Small intestine (tissue), 16 donors: ENCODE data around the gene DYNC1H1. TPM values are rescaled to one million over a fixed set of nuclear protein-coding genes. Genes with fewer than 3 reads are reported as not detected.
A peak's percentile ranks its signal among the peaks of the same experiment; 100 is the strongest.

ENCODE experiments used
- DNase-seq, 2 donors: peaks; one replicate each; pipeline versions ENCODE4 v3.0.0 to v3.0.0-alpha.2; 2013
- FAIRE-seq: peaks from 2 replicates; lab custom pipeline; 2012; peaks lifted over from hg19 to GRCh38; lab: Jason Lieb, UNC
- H3K27ac ChIP-seq, 3 donors: one replicate each; pipeline ENCODE4 v1.5.1; 2013; ENCODE audit warnings: low read length in 2 of 3, mild to moderate bottlenecking in 2 of 3, control low read depth in 1 of 3, inconsistent platforms in 1 of 3, low read depth in 1 of 3, moderate library complexity in 1 of 3
- H3K27me3 ChIP-seq, 3 donors: one replicate each; pipeline ENCODE4 v1.6.1; 2013; ENCODE audit warnings: low read length in 3 of 3, inconsistent platforms in 1 of 3; ENCODE audit not compliant: control insufficient read depth in 3 of 3, insufficient read depth in 3 of 3
- H3K36me3 ChIP-seq, 3 donors: one replicate each; pipeline ENCODE4 v1.6.1; 2013; ENCODE audit warnings: low read length in 3 of 3, inconsistent platforms in 1 of 3, low read depth in 1 of 3, mild to moderate bottlenecking in 1 of 3, moderate library complexity in 1 of 3; ENCODE audit not compliant: control insufficient read depth in 3 of 3, insufficient read depth in 2 of 3
- H3K4me1 ChIP-seq, 3 donors: one replicate each; pipeline ENCODE4 v1.6.1; 2013; ENCODE audit warnings: low read length in 2 of 3, inconsistent platforms in 1 of 3, low read depth in 1 of 3, mild to moderate bottlenecking in 1 of 3, moderate library complexity in 1 of 3; ENCODE audit not compliant: control insufficient read depth in 3 of 3, insufficient read depth in 2 of 3
- H3K4me3 ChIP-seq, 3 donors: one replicate each; pipeline ENCODE4 v1.5.1; 2013; ENCODE audit warnings: low read length in 3 of 3, control low read depth in 1 of 3, inconsistent platforms in 1 of 3, low read depth in 1 of 3, mild to moderate bottlenecking in 1 of 3, moderate library complexity in 1 of 3
- H3K9me3 ChIP-seq, 2 donors: one replicate each; pipeline ENCODE4 v1.6.1; 2013; ENCODE audit warnings: low read depth in 1 of 2, low read length in 1 of 2; ENCODE audit not compliant: control insufficient read depth in 2 of 2, insufficient read depth in 1 of 2
- WGBS, 3 donors: extraction: QIAGEN DNeasy Blood & Tissue Kit; methylation state at CpG; one replicate each; pipeline ENCODE4 v1.1.7; 2013; 5-methylcytosine and 5-hydroxymethylcytosine counted together
- long read RNA-seq, 10 donors: transcript quantifications; one replicate each; lab custom pipeline, GENCODE V29; 2026
- polyA plus RNA-seq, 4 donors: library from polyadenylated mRNA; stranded (reverse) in 3 of 4; unstranded in 1 of 4; fragments of 200-250 nt in 3 of 4; fragments of 120-200 nt in 1 of 4; gene quantifications; one replicate each; pipeline versions ENCODE4 v1.2.1 to v1.2.3, GENCODE V29; 2013
- donor health status: healthy with polysubstance abuse.
- donor health status: control.
- donor health status: control.
- donor health status: Bipolar disorder and iron deficiency.
- donor health status: healthy.

Gene DYNC1H1
- polyA plus RNA-seq, result 100 to 1,000 TPM in 2 of 4 donors, 10 to 100 TPM in 2; 74.3 to 248 (median 116) TPM
- long read RNA-seq, donor 1, result 0 reads
- long read RNA-seq, donor 2, partial matches to known transcripts, result 18 of 21 reads
- long read RNA-seq, donor 2, other reads (novel, unspliced or antisense), result 0 of 21 reads
- long read RNA-seq, donor 3, partial matches to known transcripts, result 85 of 95 reads
- long read RNA-seq, donor 3, other reads (novel, unspliced or antisense), result 0 of 95 reads
- long read RNA-seq, donor 4, partial matches to known transcripts, result 0 of 1 reads
- long read RNA-seq, donor 4, other reads (novel, unspliced or antisense), result 0 of 1 reads
- long read RNA-seq, donor 5, partial matches to known transcripts, result 8 of 10 reads
- long read RNA-seq, donor 5, other reads (novel, unspliced or antisense), result 0 of 10 reads
- long read RNA-seq, donor 6, full-length matches to known transcripts, result 7 of 20 reads
- long read RNA-seq, donor 6, partial matches to known transcripts, result 13 of 20 reads
- long read RNA-seq, donor 6, other reads (novel, unspliced or antisense), result 0 of 20 reads
- long read RNA-seq, donor 7, result 0 reads
- long read RNA-seq, donor 8, result 0 reads
- long read RNA-seq, donor 9, partial matches to known transcripts, result 0 of 1 reads
- long read RNA-seq, donor 9, other reads (novel, unspliced or antisense), result 0 of 1 reads
- long read RNA-seq, donor 10, partial matches to known transcripts, result 77 of 81 reads
- long read RNA-seq, donor 10, other reads (novel, unspliced or antisense), result 0 of 81 reads

DNA sequence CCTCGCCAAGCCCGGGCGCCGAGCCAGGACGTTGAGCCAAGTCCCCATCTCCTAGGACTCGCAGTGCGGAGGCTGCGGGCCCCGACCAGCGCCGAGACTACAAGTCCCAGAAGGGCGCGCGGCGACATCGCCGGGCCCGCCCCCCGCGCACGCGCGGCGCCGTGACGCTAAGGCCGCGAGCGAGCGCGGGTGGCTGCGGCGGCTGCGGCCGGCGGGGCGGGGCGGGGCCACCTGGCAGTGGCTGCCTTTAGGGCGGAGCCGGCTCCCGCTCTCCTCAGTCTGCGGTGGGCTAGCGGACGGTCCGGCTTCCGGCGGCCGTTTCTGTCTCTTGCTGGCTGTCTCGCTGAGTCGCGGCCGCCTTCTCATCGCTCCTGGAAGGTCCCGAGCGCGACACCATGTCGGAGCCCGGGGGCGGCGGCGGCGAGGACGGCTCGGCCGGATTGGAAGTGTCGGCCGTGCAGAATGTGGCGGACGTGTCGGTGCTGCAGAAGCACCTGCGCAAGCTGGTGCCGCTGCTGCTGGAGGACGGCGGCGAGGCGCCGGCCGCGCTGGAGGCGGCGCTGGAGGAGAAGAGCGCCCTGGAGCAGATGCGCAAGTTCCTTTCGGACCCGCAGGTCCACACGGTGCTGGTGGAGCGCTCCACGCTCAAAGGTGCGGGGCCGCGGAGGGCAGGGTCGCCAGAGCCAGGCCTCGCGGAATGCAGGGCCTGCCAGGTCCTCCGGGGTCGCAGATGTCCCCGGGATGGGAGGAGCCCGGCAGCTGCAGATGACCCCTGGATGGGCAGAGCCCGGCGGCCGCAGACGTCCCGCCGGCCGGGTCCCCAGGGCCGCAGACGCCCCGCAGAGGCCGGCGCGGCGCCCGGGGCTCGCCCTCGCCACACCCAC is at the start of gene DYNC1H1:
TSS of gene DYNC1H1 (plus strand) at position 277 of the 884 bp plus-strand sequence. CDS start at position 396, 119 bp downstream.
- Histone ChIP-seq H3K4me1 (peaks cover 0 to 14% (median 2%) of the 10 kb centered on the region in 3 donors), H3K27ac (peak within 1 kb of the TSS; percentile 88 to 99 (median 96)), H3K36me3 (peaks cover 0 to 13% (median 0%) of the 10 kb centered on the region in 3 donors), H3K4me3 (peak within 1 kb of the TSS; percentile 91 to 100 (median 92)), H3K27me3 (no peaks in the 10 kb centered on the region), H3K9me3 (no peaks in the 10 kb centered on the region)
- peak; percentile 90 to 95 for DNase-seq
- WGBS, 3 donors, result 0% methylated on average over 73 to 115 of the region's 115 CpGs
- FAIRE-seq, result no peak

DNA sequence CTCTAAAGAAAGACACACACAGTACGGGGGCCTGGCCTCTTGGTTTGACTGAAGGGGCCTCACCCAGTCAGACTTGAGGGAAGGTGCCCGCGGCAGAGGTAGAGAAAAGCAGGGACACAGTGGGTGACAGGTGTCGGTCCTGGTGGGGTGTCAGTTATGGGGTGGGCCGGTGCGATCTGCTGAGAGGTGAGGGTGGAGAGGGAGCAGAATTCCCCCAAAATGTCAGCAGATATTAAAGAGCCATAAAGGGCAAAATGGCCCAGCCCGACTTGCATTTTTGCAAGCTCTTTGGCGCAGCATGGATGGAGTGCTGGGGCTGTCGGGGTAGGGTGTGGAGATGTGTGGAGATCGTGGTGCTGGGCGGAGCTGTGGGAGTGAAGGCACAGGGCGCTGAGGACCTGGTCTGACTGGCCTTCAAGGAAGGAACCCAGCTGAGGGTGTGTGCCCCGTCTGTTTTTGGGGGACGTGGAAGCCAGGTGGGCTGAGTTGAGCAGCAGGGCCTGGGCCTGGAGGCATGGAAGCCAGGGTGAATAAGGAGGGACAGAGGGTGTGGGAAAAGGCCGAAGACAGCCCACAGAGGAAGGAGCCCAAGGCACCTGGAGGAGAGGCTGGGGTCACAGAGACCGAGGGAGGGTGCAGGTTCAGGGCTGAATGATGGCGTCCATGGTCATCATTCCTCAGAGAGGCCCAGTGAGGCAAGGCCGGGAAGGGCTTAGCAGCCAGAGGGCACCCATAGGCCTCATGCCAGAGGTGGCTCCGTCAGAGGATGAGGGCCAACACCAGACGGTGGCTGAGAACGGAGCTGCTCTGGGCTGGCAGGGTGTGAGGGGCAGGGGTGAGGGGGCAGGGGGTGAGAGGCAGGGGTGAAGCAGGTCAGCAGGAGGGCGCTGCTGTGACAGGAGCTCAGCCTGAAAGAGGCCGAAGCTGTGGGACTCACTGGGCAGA is 48.2 kb upstream of the DYNC1H1 start:
- Histone ChIP-seq H3K4me3 (no peak overlapping the region), H3K27me3 (no peaks in the 10 kb centered on the region), H3K4me1 (no peaks in the 10 kb centered on the region), H3K27ac (no peak overlapping the region), H3K9me3 (no peaks in the 10 kb centered on the region), H3K36me3 (peaks cover 10 to 62% (median 11%) of the 10 kb centered on the region in 3 donors)
- DNase-seq, result no peak
- WGBS, 3 donors, result 94 to 95% (median 95%) methylated on average over 19 to 23 of the region's 23 CpGs
- FAIRE-seq, result no peak

DNA sequence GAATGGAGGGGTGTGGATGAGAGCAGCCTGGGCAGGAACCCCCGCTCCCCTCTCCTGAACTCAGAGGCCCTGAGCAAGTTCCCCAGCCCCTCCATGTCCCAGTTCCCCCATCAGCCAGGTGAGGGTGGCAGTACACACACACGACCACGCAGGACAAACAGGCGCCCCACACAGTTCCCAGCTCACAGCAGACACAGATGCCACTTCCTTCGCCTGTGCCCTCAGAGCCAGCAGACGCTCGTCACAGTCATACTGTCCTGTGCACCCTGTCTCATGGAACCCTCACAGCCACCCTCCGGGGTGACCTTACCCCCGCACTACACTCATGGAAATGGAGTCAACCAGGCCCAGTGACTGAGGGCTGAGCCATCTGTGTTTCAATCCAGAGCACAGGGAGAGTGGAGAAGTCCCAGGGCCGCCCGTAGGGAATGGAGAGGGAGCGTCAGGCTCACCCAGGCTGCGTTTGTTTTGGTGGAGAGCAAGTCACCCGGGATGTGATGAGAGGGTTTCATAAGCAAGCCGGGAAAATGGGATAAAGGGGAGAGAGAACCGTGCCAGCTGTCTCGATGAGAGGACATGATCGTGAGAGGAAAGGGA is 47.5 kb upstream of the DYNC1H1 start:
- peaks cover 10 to 59% (median 11%) of the 10 kb centered on the region in 3 donors for H3K36me3 ChIP-seq
- WGBS, 3 donors, result 84 to 92% (median 92%) methylated on average over 17 to 18 of the region's 18 CpGs
- H3K27ac ChIP-seq, result no peak overlapping the region
- no peak for FAIRE-seq
- no peaks in the 10 kb centered on the region for H3K4me1 ChIP-seq
- H3K4me3 ChIP-seq, result no peak overlapping the region
- no peaks in the 10 kb centered on the region for H3K9me3 ChIP-seq
- H3K27me3 ChIP-seq, result no peaks in the 10 kb centered on the region
- no peak for DNase-seq

DNA sequence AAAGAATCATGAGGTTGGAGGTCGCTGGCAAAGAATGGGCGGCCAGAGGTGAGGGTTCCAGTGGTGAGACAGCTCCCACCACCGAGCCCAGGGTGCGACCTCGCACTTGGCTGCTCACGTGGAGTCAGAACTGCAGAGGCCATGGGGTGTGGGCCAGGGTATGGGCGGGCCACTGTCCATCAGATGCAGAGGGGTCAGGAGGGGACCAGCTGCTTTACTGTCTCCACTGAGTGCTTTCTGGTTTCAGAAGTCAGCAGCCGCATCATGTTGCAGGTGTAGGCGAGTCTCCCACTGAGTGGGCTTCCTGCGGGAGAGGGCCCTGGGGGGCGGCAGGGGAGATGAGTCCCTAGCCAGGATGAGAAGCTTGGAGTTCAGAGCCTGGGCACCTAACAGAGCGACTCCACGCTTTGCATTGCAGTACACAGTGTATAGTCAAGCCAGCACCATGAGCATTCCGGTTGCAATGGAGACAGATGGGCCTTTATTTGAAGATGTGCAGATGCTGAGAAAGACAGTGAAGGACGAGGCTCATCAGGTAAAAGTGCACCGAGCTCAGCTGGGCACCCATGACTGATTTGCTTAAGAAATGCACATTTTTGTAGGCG is 46.9 kb upstream of the DYNC1H1 start:
- H3K4me3 ChIP-seq, result no peak overlapping the region
- no peaks in the 10 kb centered on the region for H3K9me3 ChIP-seq
- H3K27me3 ChIP-seq, result no peaks in the 10 kb centered on the region
- FAIRE-seq (no peak), DNase-seq (no peak)
- H3K36me3 ChIP-seq, result peaks cover 8 to 62% (median 11%) of the 10 kb centered on the region in 3 donors
- 83 to 94% (median 94%) methylated on average over 17 of the region's 17 CpGs for WGBS, 3 donors
- H3K4me1 ChIP-seq, result no peaks in the 10 kb centered on the region
- no peak overlapping the region for H3K27ac ChIP-seq

DNA sequence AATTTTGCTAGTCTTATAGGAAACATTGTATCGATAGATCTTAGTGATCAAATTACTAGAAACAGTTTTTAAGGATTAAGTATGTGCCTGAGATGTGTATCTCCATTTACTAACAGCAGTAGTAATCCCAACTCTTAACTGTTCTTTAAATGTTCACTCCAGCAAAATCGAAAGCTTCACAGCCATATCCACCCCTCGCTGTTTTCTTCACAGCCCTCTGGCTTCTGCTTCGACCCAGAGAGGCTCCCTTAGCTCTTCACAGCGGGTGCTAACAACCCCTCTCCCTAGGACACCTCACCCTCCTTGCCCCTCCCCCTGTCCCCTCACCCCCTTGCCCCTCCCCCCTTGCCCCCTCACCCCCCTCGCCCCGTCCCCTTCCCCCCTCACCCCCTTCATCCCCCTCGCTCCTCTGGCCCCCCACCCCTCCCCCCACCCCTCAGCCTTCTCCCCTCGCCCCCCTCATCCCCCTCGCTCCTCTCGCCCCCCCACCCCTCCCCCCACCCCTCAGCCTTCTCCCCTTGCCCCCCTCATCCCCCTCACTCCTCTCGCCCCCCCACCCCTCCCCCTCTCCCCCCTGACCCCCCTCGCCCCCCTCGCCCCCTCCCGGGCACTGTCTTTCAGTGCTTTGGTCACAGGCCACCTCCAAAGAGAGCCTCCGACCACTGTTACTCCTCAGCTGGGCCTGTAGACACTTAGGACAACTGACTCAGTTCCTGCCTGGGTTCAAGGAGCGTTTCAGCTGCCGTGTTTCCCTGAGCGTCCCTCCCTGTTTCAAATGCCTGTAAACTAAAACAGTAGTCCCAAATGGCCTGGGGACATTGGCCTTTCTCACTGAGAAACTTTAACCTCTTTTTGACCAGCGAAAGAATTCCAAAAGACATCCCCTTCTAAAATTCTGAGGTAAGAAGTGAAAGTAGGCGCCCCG is 46.0 kb upstream of the DYNC1H1 start:
- H3K4me3 ChIP-seq, result no peak overlapping the region
- H3K27me3 ChIP-seq, result no peaks in the 10 kb centered on the region
- H3K4me1 ChIP-seq, result no peaks in the 10 kb centered on the region
- FAIRE-seq (no peak), DNase-seq (no peak)
- 77 to 95% (median 93%) methylated on average over 11 to 15 of the region's 22 CpGs for whole genome bisulfite sequencing, 3 donors
- H3K36me3 ChIP-seq, result peaks cover 5 to 63% (median 11%) of the 10 kb centered on the region in 3 donors
- no peak overlapping the region for H3K27ac ChIP-seq
- H3K9me3 ChIP-seq, result no peaks in the 10 kb centered on the region

DNA sequence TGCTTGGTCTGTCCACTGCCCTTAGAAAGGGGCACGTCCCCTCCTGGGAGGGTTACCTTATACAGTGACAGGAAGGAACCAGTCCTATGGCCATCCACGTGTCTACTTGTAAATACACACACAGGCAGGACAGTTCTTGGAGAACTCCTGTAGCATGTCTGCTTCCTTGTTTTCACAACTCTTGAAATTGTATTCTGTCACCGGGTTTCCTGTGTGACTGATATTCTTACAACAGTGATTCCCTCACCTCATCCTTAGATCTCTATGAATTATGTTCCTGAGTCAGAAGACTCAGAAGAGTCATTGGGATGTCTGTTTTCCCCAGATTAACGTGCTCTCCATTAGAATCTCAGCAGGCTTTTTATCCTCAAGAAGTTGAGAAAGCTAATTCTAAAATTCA is 44.1 kb upstream of the DYNC1H1 start:
- no peaks in the 10 kb centered on the region for H3K27me3 ChIP-seq
- no peaks in the 10 kb centered on the region for H3K9me3 ChIP-seq
- FAIRE-seq, result no peak
- no peak for DNase-seq
- H3K4me1 ChIP-seq, result no peaks in the 10 kb centered on the region
- H3K36me3 ChIP-seq, result peaks cover 2 to 57% (median 9%) of the 10 kb centered on the region in 3 donors
- no peak overlapping the region for H3K4me3 ChIP-seq
- WGBS, 3 donors, result 88 to 92% (median 88%) methylated on average over 4 of the region's 4 CpGs
- H3K27ac ChIP-seq, result no peak overlapping the region
